Fibroblast of peridontal ligament (primary cell): ENCODE results near the gene POM121L12.

Experiments used
- DNase-seq: peaks from one replicate; pipeline ENCODE4 v3.0.0-alpha.2; 2010; ENCODE audit errors: extremely low read depth

The POM121L12 gene

GRCh38 chr7:53035499-53036412, at the start of gene POM121L12:
Gene POM121L12 (plus strand): TSS chr7:53035633. CDS start chr7:53035672, 39 bp downstream.
- DNase-seq, result no peak

GRCh38 chr7:52992001-52992400, 43.4 kb upstream of the POM121L12 start:
- DNase-seq, result no peak

GRCh38 chr7:52992479-52993162, 42.8 kb upstream of the POM121L12 start:
- DNase-seq, result no peak

GRCh38 chr7:52995676-52996075, 39.8 kb upstream of the POM121L12 start:
- DNase-seq, result no peak

- DNase-seq, result no peak
Observed at GRCh38 chr7:53001221-53001620, 34.2 kb upstream of the POM121L12 start.

GRCh38 chr7:53002389-53002788, 33.0 kb upstream of the POM121L12 start:
- no peak for DNase-seq

- DNase-seq, result no peak
Observed at GRCh38 chr7:53003653-53004445, 31.6 kb upstream of the POM121L12 start.

- no peak for DNase-seq
Observed at GRCh38 chr7:53013925-53014324, 21.5 kb upstream of the POM121L12 start.

GRCh38 chr7:53015463-53015862, 20.0 kb upstream of the POM121L12 start:
- no peak for DNase-seq

GRCh38 chr7:53022893-53023292, 12.5 kb upstream of the POM121L12 start:
- DNase-seq, result no peak

- no peak for DNase-seq
Observed at GRCh38 chr7:53048638-53049037, 13.2 kb downstream of the POM121L12 start.

GRCh38 chr7:53050433-53050832, 15.0 kb downstream of the POM121L12 start:
- DNase-seq, result no peak

- DNase-seq, result no peak
Observed at GRCh38 chr7:53059591-53059990, 24.2 kb downstream of the POM121L12 start.

GRCh38 chr7:53060066-53060465, 24.6 kb downstream of the POM121L12 start:
- DNase-seq, result no peak

- DNase-seq, result no peak
Observed at GRCh38 chr7:53062796-53063195, 27.4 kb downstream of the POM121L12 start.

GRCh38 chr7:53068673-53069072, 33.2 kb downstream of the POM121L12 start:
- no peak for DNase-seq

- no peak for DNase-seq
Observed at GRCh38 chr7:53070883-53071282, 35.5 kb downstream of the POM121L12 start.
